Trophoblast cell (in vitro differentiated cells and primary cell): ENCODE data around the gene ZNF112.
"Not testable (repeated sequence)": the region's sequence is repeated elsewhere in the genome, so short reads cannot be mapped to it uniquely, and the experiment has no call there.

Experiments used
- DNase-seq, 2 donors: peaks; one replicate each; pipeline ENCODE4 v3.0.0-alpha.2; 2016
- H2AFZ ChIP-seq: 2 replicates; pipeline ENCODE4 v1.6.1; 2013; ENCODE audit warnings: low read length, moderate library complexity, mild to moderate bottlenecking; ENCODE audit not compliant: insufficient read depth, poor library complexity
- H2AK5ac ChIP-seq: 2 replicates; pipeline ENCODE4 v1.6.1; 2013; ENCODE audit warnings: mild to moderate bottlenecking, low read length
- H2BK120ac ChIP-seq: 2 replicates; pipeline ENCODE4 v1.6.1; 2013; ENCODE audit warnings: low read length, mild to moderate bottlenecking, moderate library complexity; ENCODE audit not compliant: insufficient read depth, poor library complexity
- H2BK12ac ChIP-seq: 2 replicates; pipeline ENCODE4 v1.6.1; 2013; ENCODE audit warnings: mild to moderate bottlenecking, low read length, moderate library complexity
- H2BK5ac ChIP-seq: 2 replicates; pipeline ENCODE4 v1.6.1; 2013; ENCODE audit warnings: low read length, low read depth, moderate library complexity, mild to moderate bottlenecking; ENCODE audit not compliant: poor library complexity
- H3K14ac ChIP-seq: 2 replicates; pipeline ENCODE4 v1.6.1; 2013; ENCODE audit warnings: mild to moderate bottlenecking, low read length
- H3K18ac ChIP-seq: 2 replicates; pipeline ENCODE4 v1.6.1; 2013; ENCODE audit warnings: mild to moderate bottlenecking, low read length
- H3K23ac ChIP-seq: 2 replicates; pipeline ENCODE4 v1.6.1; 2013; ENCODE audit warnings: low read length
- H3K27ac ChIP-seq: 2 replicates; pipeline ENCODE4 v1.5.1; 2013; ENCODE audit warnings: low read depth, mild to moderate bottlenecking, inconsistent platforms, low read length, moderate library complexity
- H3K27me3 ChIP-seq: 2 replicates; pipeline ENCODE4 v1.6.1; 2013; ENCODE audit warnings: inconsistent platforms, mild to moderate bottlenecking, low read length, moderate library complexity; ENCODE audit not compliant: insufficient read depth
- H3K36me3 ChIP-seq, 2 experiments: 1 replicate in 1 of 2; 2 replicates in 1 of 2; pipeline ENCODE4 v1.6.1; 2013; ENCODE audit warnings: low read length in 2 of 2, mild to moderate bottlenecking in 2 of 2, moderate library complexity in 1 of 2; ENCODE audit not compliant: insufficient read depth in 2 of 2, control insufficient read depth in 1 of 2
- H3K4ac ChIP-seq: 2 replicates; pipeline ENCODE4 v1.6.1; 2013; ENCODE audit warnings: low read depth, mild to moderate bottlenecking, low read length, moderate library complexity
- H3K4me1 ChIP-seq, 2 experiments: 1 replicate in 1 of 2; 2 replicates in 1 of 2; pipeline ENCODE4 v1.6.1; 2013; ENCODE audit warnings: low read length in 2 of 2, mild to moderate bottlenecking in 2 of 2, moderate library complexity in 1 of 2; ENCODE audit not compliant: insufficient read depth in 2 of 2, control insufficient read depth in 1 of 2
- H3K4me2 ChIP-seq: 2 replicates; pipeline ENCODE4 v1.6.1; 2013; ENCODE audit warnings: inconsistent platforms, mild to moderate bottlenecking, low read length, moderate library complexity
- H3K4me3 ChIP-seq: 2 replicates; pipeline ENCODE4 v1.5.1; 2013; ENCODE audit warnings: mild to moderate bottlenecking, low read depth, low read length, inconsistent platforms
- H3K79me1 ChIP-seq: one replicate; pipeline ENCODE4 v1.6.1; 2013; ENCODE audit warnings: low read length
- H3K79me2 ChIP-seq: 2 replicates; pipeline ENCODE4 v1.6.1; 2013; ENCODE audit warnings: low read length, mild to moderate bottlenecking; ENCODE audit not compliant: control insufficient read depth, insufficient read depth, poor library complexity
- H3K9ac ChIP-seq: 2 replicates; pipeline ENCODE4 v1.6.1; 2013; ENCODE audit warnings: mild to moderate bottlenecking, low read length
- H3K9me3 ChIP-seq: 2 replicates; pipeline ENCODE4 v1.6.1; 2013; ENCODE audit warnings: low read depth, mild to moderate bottlenecking, control low read depth, inconsistent platforms, low read length; ENCODE audit not compliant: insufficient read depth
- H4K12ac ChIP-seq: 2 replicates; pipeline ENCODE4 v1.6.1; 2013; ENCODE audit warnings: low read depth, mild to moderate bottlenecking, low read length, moderate library complexity
- H4K8ac ChIP-seq: 2 replicates; pipeline ENCODE4 v1.6.1; 2013; ENCODE audit warnings: low read depth, mild to moderate bottlenecking, low read length, moderate library complexity
- H4K91ac ChIP-seq: one replicate; pipeline ENCODE4 v1.6.1; 2013; ENCODE audit warnings: low read depth, mild to moderate bottlenecking, low read length, moderate library complexity
- WGBS: extraction: QIAGEN DNeasy Blood & Tissue Kit; methylation state at CpG from one replicate; pipeline ENCODE4 v1.1.7; 2013; ENCODE audit warnings: missing lambda C conversion rate; ENCODE audit not compliant: insufficient read length, insufficient coverage; ENCODE audit errors: extremely low coverage; 5-methylcytosine and 5-hydroxymethylcytosine counted together

The ZNF112 gene

GRCh38 chr19:44344255-44344654 lies 12.2 kb downstream of the ZNF112 start:
- H4K8ac ChIP-seq = no peak overlapping the region
- no peak overlapping the region for H2BK12ac ChIP-seq
- no peak overlapping the region for H2BK5ac ChIP-seq
- no CpG with 5 or more reads among the region's 1 CpG for WGBS
- H3K79me2 ChIP-seq = no peaks in the 10 kb centered on the region
- H4K91ac ChIP-seq = no peak overlapping the region
- H3K18ac ChIP-seq = no peak overlapping the region
- H2AK5ac ChIP-seq = no peak overlapping the region
- no peaks in the 10 kb centered on the region for H3K79me1 ChIP-seq
- H3K27me3 ChIP-seq = no peaks in the 10 kb centered on the region
- no peak overlapping the region for H3K4me2 ChIP-seq
- no peak overlapping the region for H3K9ac ChIP-seq
- H3K23ac ChIP-seq = no peak overlapping the region
- no peak overlapping the region for H3K27ac ChIP-seq
- no peaks in the 10 kb centered on the region for H3K4me1 ChIP-seq
- no peak overlapping the region for H3K14ac ChIP-seq
- peaks cover 5% of the 10 kb centered on the region for H3K9me3 ChIP-seq
- H4K12ac ChIP-seq = no peak overlapping the region
- H2BK120ac ChIP-seq = no peak overlapping the region
- H3K4me3 ChIP-seq = no peak overlapping the region
- peaks cover 5 to 6% of the 10 kb centered on the region in 2 experiments for H3K36me3 ChIP-seq
- DNase-seq = no peak
- no peak overlapping the region for H3K4ac ChIP-seq
- H2AFZ ChIP-seq = no peak overlapping the region

DNA sequence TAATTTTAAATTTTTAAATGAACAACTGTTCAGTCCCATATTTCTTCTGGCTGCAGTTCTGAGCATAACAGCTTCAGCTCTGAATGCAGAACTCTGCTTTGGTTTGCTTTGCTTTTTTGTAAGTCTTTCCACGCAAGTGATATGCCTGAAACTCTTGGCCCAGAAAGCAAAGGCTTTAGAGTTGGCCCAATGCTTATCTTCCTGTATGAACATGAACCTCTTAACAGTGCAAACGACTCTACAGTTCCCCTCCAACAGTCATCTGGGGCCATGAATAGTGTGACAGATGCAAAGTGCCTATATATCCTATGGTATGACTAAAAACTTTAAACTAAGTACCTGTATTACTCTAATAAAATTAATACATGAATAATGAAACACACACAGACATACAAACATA lies 14.7 kb downstream of the ZNF112 start:
- no peaks in the 10 kb centered on the region for H3K27me3 ChIP-seq
- no peak overlapping the region for H2AK5ac ChIP-seq
- DNase-seq = no peak
- H3K23ac ChIP-seq = no peak overlapping the region
- H2BK12ac ChIP-seq = no peak overlapping the region
- H3K79me2 ChIP-seq = no peaks in the 10 kb centered on the region
- no peaks in the 10 kb centered on the region for H3K79me1 ChIP-seq
- H4K12ac ChIP-seq = no peak overlapping the region
- H4K8ac ChIP-seq = no peak overlapping the region
- no peak overlapping the region for H3K4me2 ChIP-seq
- no peak overlapping the region for H2BK5ac ChIP-seq
- no peak overlapping the region for H3K9ac ChIP-seq
- H3K4ac ChIP-seq = no peak overlapping the region
- peaks cover 7 to 10% of the 10 kb centered on the region in 2 experiments for H3K36me3 ChIP-seq
- H2AFZ ChIP-seq = no peak overlapping the region
- H3K4me1 ChIP-seq = no peaks in the 10 kb centered on the region
- H3K18ac ChIP-seq = no peak overlapping the region
- no peak overlapping the region for H3K4me3 ChIP-seq
- no CpG with 5 or more reads among the region's 2 CpGs for WGBS
- H2BK120ac ChIP-seq = no peak overlapping the region
- no peak overlapping the region for H3K14ac ChIP-seq
- peaks cover 6% of the 10 kb centered on the region for H3K9me3 ChIP-seq
- no peak overlapping the region for H4K91ac ChIP-seq
- no peak overlapping the region for H3K27ac ChIP-seq

GRCh38 chr19:44334639-44335038 lies 21.8 kb downstream of the ZNF112 start:
- not testable (repeated sequence) for H2BK12ac ChIP-seq, H3K14ac ChIP-seq, H3K9ac ChIP-seq, H3K79me2 ChIP-seq, DNase-seq, H3K4me3 ChIP-seq, H2AFZ ChIP-seq, H4K8ac ChIP-seq, H3K23ac ChIP-seq, H2AK5ac ChIP-seq, H4K12ac ChIP-seq, H3K27ac ChIP-seq, H3K79me1 ChIP-seq, H2BK120ac ChIP-seq, H3K4ac ChIP-seq, H3K4me1 ChIP-seq, H4K91ac ChIP-seq, H3K18ac ChIP-seq, H3K27me3 ChIP-seq, H3K4me2 ChIP-seq, H2BK5ac ChIP-seq
- Histone ChIP-seq H3K36me3 (peaks cover 20 to 29% of the 10 kb centered on the region in 2 experiments), H3K9me3 (peaks cover 16% of the 10 kb centered on the region)
- no CpG with 5 or more reads among the region's 3 CpGs for WGBS

- Histone ChIP-seq H3K27ac (no peak overlapping the region), H3K79me1 (no peaks in the 10 kb centered on the region), H2BK5ac (no peak overlapping the region), H3K79me2 (no peaks in the 10 kb centered on the region), H3K18ac (no peak overlapping the region), H3K9ac (no peak overlapping the region), H3K4me1 (no peaks in the 10 kb centered on the region), H3K4me2 (no peak overlapping the region), H2BK120ac (no peak overlapping the region), H2BK12ac (no peak overlapping the region), H4K8ac (no peak overlapping the region), H3K14ac (no peak overlapping the region), H4K91ac (no peak overlapping the region), H2AFZ (no peak overlapping the region), H2AK5ac (no peak overlapping the region), H3K27me3 (no peaks in the 10 kb centered on the region), H3K4ac (no peak overlapping the region), H3K36me3 (peaks cover 19 to 34% of the 10 kb centered on the region in 2 experiments), H3K4me3 (no peak overlapping the region), H3K23ac (no peak overlapping the region), H3K9me3 (peaks cover 14% of the 10 kb centered on the region), H4K12ac (no peak overlapping the region)
- no CpG with 5 or more reads among the region's 1 CpG for WGBS
- no peak for DNase-seq
Observed at GRCh38 chr19:44332145-44332544, 24.3 kb downstream of the ZNF112 start.
